Thyroid gland (tissue), 4 donors: ENCODE data around the gene POC1A.

Experiments
- CTCF ChIP-seq, 6 experiments: fragments of 200-600 bp in 3 of 6; fragments of 450-650 bp in 3 of 6; sonication (generic) in 3 of 6; IDR thresholded peaks; one replicate each; pipeline ENCODE4 v1.5.1; 2016 to 2019; ENCODE audit warnings: antibody characterized with exemption in 6 of 6, mild to moderate bottlenecking in 2 of 6, inconsistent platforms in 1 of 6, moderate library complexity in 1 of 6
- POLR2A ChIP-seq, 2 donors: fragments of 450-650 bp; IDR thresholded peaks; one replicate each; pipeline ENCODE4 v1.6.1; 2017; ENCODE audit warnings: antibody characterized with exemption in 2 of 2, mild to moderate bottlenecking in 2 of 2, moderate library complexity in 1 of 2

DNA sequence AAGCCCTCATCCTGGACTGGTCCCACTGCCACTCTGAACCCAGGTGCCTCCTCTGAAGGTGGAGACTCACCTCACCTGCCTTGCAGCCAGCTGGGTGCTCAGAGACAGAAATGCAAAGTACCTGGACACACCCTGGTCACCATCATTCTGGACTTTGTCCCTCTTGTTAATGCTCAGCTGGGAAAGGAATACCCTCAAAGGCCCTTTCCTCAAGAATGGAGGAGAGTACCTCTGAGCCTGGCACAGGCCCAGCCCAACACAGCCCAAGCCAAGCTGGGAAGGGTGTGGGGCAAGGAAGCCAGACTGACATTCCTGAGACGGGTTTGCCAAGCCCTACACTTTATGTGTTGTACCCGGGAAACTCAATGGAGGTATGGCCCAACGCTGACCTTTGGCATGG is 42.8 kb upstream of the POC1A start:
- TF ChIP-seq CTCF (IDR thresholded peaks at IDR 0.05) = no peak
- no peak for TF ChIP-seq POLR2A (IDR thresholded peaks at IDR 0.05)
